Measurements from ENCODE around the gene PEX19.

DNA sequence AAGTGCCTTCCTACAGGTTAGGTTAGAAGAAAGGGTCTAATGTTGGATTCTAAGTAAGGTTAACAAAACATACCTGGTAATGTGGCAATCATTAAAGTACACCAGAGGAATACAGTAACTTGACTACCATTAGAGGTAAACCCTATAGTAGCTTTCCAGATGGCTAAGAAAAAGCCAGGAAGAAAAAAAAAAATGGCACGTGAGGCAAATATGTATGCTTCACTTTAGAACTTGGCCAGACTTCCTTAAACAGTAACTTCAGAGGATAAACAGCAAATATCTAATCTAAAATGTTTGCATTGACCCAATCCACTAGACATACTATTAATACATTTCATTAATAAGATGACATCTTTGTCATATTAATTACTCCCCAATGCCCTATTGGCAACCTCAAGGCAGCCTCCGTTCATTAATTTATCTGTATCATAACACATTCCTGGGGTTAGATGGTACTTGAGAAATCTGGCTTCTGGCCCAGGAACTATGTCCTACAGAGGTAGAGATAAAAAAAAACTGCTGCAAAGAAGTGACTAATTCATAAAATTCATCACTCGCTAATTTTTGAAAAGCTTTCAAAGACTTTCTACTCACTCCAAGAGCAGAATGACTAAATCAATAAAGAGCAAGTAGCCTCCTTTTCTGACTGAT lies 28.4 kb downstream of the PEX19 start:
- TF ChIP-seq CTCF (IDR thresholded peaks at IDR 0.05), result no peak
- TF ChIP-seq EP300 (IDR thresholded peaks at IDR 0.05), result no peak
- TF ChIP-seq POLR2A (IDR thresholded peaks at IDR 0.05), result no peak
- TF ChIP-seq POLR2AphosphoS5 (IDR thresholded peaks at IDR 0.05), result no peak
